Measurements from ENCODE around the gene CCDC6. TPM values are rescaled to one million over a fixed set of nuclear protein-coding genes. Genes with fewer than 3 reads are reported as not detected.

CCDC6 gene
- total RNA-seq, 1 experiment from 2014 or later = 116 TPM

GRCh38 chr10:59851864-59852263 is 54.5 kb downstream of the CCDC6 start:
- Mint-ChIP-seq H3K27ac (ENCODE audit: unreplicated experiment) (no peak overlapping the region), H3K4me3 (ENCODE audit: unreplicated experiment) (no peak overlapping the region), H3K36me3 (ENCODE audit: insufficient read depth, unreplicated experiment) (peaks cover 32% of the 10 kb centered on the region), H3K9me3 (ENCODE audit: unreplicated experiment) (no peaks in the 10 kb centered on the region), H3K27me3 (ENCODE audit: insufficient read depth, unreplicated experiment) (no peaks in the 10 kb centered on the region), H3K4me1 (ENCODE audit: low read depth, unreplicated experiment) (peaks cover 21% of the 10 kb centered on the region)
- Histone ChIP-seq H3K4me3 (ENCODE audit: low read depth, low read length) (no peak overlapping the region), H3K9me3 (no peaks in the 10 kb centered on the region), H3K27me3 (replicated peaks; ENCODE audit: control insufficient read depth, insufficient read depth, low read length) (no peaks in the 10 kb centered on the region), H3K4me1 (peaks cover 11% of the 10 kb centered on the region), H3K36me3 (ENCODE audit: control insufficient read depth, insufficient read depth, low read length) (peaks cover 2% of the 10 kb centered on the region; the same call in 1 of the 2 replicates)
- intact Hi-C loops (cut with micrococcal nuclease; ENCODE audit: unreplicated experiment) = no loop called here
- DNase-seq = no peak
- BruUV-seq (replicated peaks) = no TSS peak
- ChIA-PET CTCF (no interaction called here), POLR2A (interaction anchor here (0.6 kb wide), 1 partner anchor 14 kb away, joined by 5 read pairs; no protein-coding TSS in a partner anchor)
- TF ChIP-seq CTCF (IDR thresholded peaks at IDR 0.05; ENCODE audit: insufficient read depth in 1 of 2, low read depth in 1 of 2, low read length in 1 of 2, severe bottlenecking in 1 of 2, unreplicated experiment in 1 of 2) = no peak

- no peak overlapping the region for H3K4me3 Mint-ChIP-seq (ENCODE audit: unreplicated experiment)
- H3K4me1 Mint-ChIP-seq (ENCODE audit: low read depth, unreplicated experiment) = no peaks in the 10 kb centered on the region
- BruUV-seq (replicated peaks) = no TSS peak
- TF ChIP-seq CTCF (IDR thresholded peaks at IDR 0.05; ENCODE audit: insufficient read depth in 1 of 2, low read depth in 1 of 2, low read length in 1 of 2, severe bottlenecking in 1 of 2, unreplicated experiment in 1 of 2) = no peak
- H3K36me3 ChIP-seq (ENCODE audit: control insufficient read depth, insufficient read depth, low read length) = peaks cover 2% of the 10 kb centered on the region; the same call in 1 of the 2 replicates
- ChIA-PET CTCF (interaction anchor here (1.3 kb wide), 1 partner anchor 59 kb away, joined by 3 read pairs; the partner anchor contains the start of gene CCDC6), POLR2A (no interaction called here)
- H3K36me3 Mint-ChIP-seq (ENCODE audit: insufficient read depth, unreplicated experiment) = peaks cover 57% of the 10 kb centered on the region
- H3K9me3 ChIP-seq = no peaks in the 10 kb centered on the region
- H3K9me3 Mint-ChIP-seq (ENCODE audit: unreplicated experiment) = no peaks in the 10 kb centered on the region
- no peaks in the 10 kb centered on the region for H3K27me3 ChIP-seq (replicated peaks; ENCODE audit: control insufficient read depth, insufficient read depth, low read length)
- H3K4me1 ChIP-seq = no peaks in the 10 kb centered on the region
- no peak overlapping the region for H3K4me3 ChIP-seq (ENCODE audit: low read depth, low read length)
- intact Hi-C loops (cut with micrococcal nuclease; ENCODE audit: unreplicated experiment) = no loop called here
- H3K27ac Mint-ChIP-seq (ENCODE audit: unreplicated experiment) = no peak overlapping the region
- no peak for DNase-seq
- no peaks in the 10 kb centered on the region for H3K27me3 Mint-ChIP-seq (ENCODE audit: insufficient read depth, unreplicated experiment)
Measured at GRCh38 chr10:59847888-59848287, 58.5 kb downstream of the CCDC6 start.

GRCh38 chr10:59847326-59847725 is 59.0 kb downstream of the CCDC6 start:
- Mint-ChIP-seq H3K36me3 (ENCODE audit: insufficient read depth, unreplicated experiment) (peaks cover 60% of the 10 kb centered on the region), H3K27ac (ENCODE audit: unreplicated experiment) (no peak overlapping the region), H3K4me3 (ENCODE audit: unreplicated experiment) (no peak overlapping the region), H3K4me1 (ENCODE audit: low read depth, unreplicated experiment) (no peaks in the 10 kb centered on the region), H3K27me3 (ENCODE audit: insufficient read depth, unreplicated experiment) (no peaks in the 10 kb centered on the region), H3K9me3 (ENCODE audit: unreplicated experiment) (no peaks in the 10 kb centered on the region)
- POLR2A ChIA-PET = no interaction called here
- Histone ChIP-seq H3K9me3 (no peaks in the 10 kb centered on the region), H3K4me3 (ENCODE audit: low read depth, low read length) (no peak overlapping the region), H3K36me3 (ENCODE audit: control insufficient read depth, insufficient read depth, low read length) (peaks cover 2% of the 10 kb centered on the region; the same call in 1 of the 2 replicates), H3K4me1 (no peaks in the 10 kb centered on the region), H3K27me3 (replicated peaks; ENCODE audit: control insufficient read depth, insufficient read depth, low read length) (no peaks in the 10 kb centered on the region)
- no peak for DNase-seq
- CTCF ChIA-PET = interaction anchor here (0.7 to 1.3 kb wide), 2 partner anchors 29 to 59 kb away, joined by 3 to 4 read pairs; partner anchors contain the start of gene CCDC6
- TF ChIP-seq CTCF (IDR thresholded peaks at IDR 0.05; ENCODE audit: insufficient read depth in 1 of 2, low read depth in 1 of 2, low read length in 1 of 2, severe bottlenecking in 1 of 2, unreplicated experiment in 1 of 2) = no peak
- no TSS peak for BruUV-seq (replicated peaks)
- intact Hi-C loops (cut with micrococcal nuclease; ENCODE audit: unreplicated experiment) = no loop called here

Data from Caco-2 (cell line).